Loucy (cell line): ENCODE data around the gene PPP1R15B.

ENCODE experiments used
- EZH2phosphoT487 ChIP-seq: fragments of 200-600 bp; IDR thresholded peaks from 2 replicates; pipeline ENCODE4 v1.6.1; 2018; ENCODE audit warnings: antibody characterized with exemption, mild to moderate bottlenecking, moderate library complexity, borderline replicate concordance
- TF ChIP-seq, protein P1 (sequence below): fragments of 200-600 bp; sonication (generic); conservative IDR thresholded peaks from 2 replicates; pipeline ENCODE4 v1.5.1; 2014; ENCODE audit warnings: mild to moderate bottlenecking, antibody characterized with exemption, low read length

DNA sequence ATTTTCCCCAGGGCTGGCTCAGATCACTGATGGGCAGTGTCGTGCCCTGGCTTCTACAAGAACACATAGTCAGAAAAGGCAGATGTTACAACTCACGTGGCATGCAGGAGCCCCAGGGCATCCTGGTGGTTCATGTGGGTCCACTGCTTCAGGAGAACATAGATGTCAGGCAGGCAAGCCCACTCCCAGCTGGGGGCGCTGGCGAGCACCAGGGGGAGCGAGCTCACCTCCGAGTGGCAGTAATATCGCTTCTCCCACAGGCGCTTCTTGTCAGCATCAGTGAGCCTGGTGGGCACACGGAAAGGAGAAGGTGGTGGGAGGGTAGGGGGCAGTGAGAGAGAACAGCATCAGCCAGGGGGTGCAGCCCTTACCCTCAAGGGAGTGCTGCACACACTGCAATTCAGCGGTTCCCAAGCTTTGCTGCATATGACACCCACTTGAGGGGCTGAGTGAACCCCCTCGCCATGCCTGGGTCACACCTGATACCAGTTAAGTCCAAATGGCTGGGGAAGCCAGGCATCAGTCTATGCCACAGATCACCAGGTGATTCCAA is 34.3 kb upstream of the PPP1R15B start:
- TF ChIP-seq, protein P1, sequence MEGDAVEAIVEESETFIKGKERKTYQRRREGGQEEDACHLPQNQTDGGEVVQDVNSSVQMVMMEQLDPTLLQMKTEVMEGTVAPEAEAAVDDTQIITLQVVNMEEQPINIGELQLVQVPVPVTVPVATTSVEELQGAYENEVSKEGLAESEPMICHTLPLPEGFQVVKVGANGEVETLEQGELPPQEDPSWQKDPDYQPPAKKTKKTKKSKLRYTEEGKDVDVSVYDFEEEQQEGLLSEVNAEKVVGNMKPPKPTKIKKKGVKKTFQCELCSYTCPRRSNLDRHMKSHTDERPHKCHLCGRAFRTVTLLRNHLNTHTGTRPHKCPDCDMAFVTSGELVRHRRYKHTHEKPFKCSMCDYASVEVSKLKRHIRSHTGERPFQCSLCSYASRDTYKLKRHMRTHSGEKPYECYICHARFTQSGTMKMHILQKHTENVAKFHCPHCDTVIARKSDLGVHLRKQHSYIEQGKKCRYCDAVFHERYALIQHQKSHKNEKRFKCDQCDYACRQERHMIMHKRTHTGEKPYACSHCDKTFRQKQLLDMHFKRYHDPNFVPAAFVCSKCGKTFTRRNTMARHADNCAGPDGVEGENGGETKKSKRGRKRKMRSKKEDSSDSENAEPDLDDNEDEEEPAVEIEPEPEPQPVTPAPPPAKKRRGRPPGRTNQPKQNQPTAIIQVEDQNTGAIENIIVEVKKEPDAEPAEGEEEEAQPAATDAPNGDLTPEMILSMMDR, result no peak; the same call in 1 of the 2 replicates
- no peak for TF ChIP-seq EZH2phosphoT487
